ENCODE data around the gene TRIM64.
"Not testable (repeated sequence)": the region's sequence is repeated elsewhere in the genome, so short reads cannot be mapped to it uniquely, and the experiment has no call there.

The TRIM64 gene, protein sequence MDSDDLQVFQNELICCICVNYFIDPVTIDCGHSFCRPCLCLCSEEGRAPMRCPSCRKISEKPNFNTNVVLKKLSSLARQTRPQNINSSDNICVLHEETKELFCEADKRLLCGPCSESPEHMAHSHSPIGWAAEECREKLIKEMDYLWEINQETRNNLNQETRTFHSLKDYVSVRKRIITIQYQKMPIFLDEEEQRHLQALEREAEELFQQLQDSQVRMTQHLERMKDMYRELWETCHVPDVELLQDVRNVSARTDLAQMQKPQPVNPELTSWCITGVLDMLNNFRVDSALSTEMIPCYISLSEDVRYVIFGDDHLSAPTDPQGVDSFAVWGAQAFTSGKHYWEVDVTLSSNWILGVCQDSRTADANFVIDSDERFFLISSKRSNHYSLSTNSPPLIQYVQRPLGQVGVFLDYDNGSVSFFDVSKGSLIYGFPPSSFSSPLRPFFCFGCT

DNA sequence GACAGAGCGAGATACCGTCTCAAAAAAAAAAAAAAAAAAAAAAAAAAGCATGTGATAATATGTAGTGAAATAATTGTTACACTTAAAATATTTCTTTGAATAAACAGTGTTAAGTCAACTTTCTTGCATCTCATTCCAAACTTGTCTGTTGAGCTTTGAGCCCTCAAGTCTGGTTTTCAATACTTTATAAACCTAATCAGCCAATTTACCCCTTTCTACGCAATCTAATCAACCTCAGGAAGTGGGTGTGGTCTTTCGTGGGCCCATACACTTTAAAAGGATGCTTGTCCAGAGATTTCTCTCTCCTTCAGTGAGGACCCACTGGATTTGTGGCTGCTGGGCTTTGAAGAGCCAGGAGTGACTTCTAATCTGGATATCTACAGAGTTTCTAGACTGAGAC is at the start of gene TRIM64:
TSS of gene TRIM64 (plus strand) at position 301 of the 400 bp plus-strand sequence. CDS start 2,467 bp downstream, outside the sequence.
- DNase-seq, result not testable (repeated sequence)

DNA sequence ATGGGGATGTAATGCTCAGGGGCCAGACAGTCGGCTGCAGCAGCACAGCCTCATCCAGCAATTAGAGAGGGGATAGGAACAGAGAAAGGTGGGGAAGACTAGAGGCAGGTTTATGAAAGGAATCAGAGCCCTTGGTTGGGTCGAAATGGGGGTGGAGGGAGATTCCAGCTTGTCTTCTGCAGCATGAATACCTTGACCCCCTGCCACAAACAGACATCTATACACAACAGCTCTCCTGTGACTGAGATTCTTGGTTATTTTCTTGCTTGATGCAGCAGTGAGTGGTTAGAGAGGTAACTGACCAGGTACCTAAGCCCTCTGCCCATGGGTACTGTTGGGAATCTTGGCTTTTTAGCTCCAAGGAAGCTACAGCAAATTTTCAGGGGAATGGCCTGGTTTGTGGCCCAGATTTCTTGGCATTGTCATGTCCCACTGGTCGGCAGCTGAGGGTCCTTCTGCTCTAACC is 43.6 kb upstream of the TRIM64 start, which contains the start of gene TRIM49D1:
TSS of gene TRIM49D1 (minus strand) at position 51 of the 466 bp plus-strand sequence. CDS start 4,535 bp downstream, outside the sequence.
- no peak for DNase-seq

DNA sequence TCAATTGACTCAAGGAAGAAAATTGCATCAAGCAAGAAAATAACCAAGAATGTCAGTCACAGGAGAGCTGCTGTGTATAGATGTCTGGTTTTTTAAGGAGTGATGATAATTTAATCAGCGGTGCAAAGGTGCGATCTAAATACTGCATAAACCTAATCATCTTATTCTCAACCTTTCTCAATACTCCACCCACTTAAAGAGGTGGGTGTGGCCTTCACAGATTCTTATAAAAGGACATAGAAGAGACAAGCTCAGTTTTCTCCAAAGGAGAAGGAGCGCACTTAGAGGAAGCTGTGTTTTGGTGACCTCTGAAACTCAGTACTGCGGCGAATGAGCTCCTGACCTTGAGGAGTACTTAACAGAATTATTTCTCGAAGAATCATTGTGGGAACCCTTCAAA is 42.1 kb upstream of the TRIM64 start, which contains the start of gene TRIM49D2:
TSS of gene TRIM49D2 (plus strand) at position 301 of the 400 bp plus-strand sequence. CDS start 2,698 bp downstream, outside the sequence.
- not testable (repeated sequence) for DNase-seq

DNA sequence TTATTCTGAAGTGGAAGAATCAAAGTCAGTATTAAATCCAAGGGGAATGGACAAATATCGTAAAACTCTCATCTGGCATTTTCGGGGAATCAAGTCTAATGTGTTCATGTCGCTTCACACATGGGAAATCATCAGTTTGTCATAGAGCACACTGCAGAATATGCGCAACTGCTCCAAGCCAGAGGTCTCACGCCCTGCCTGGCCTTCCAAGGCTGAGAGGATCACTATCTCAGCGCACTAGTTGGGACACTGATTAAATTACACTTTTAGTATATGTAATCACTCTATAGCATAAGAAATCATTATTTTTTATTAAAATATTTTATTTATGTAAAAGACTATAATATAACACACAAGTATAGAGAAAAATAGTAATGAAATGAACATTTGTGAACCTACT is 5.0 kb upstream of the TRIM64 start:
- DNase-seq, result not testable (repeated sequence)
